Epidermal melanocyte (primary cell): ENCODE measurements around the gene ARMC5.
A peak's percentile ranks its signal among the peaks of the same experiment; 100 is the strongest.
"Not testable (repeated sequence)": the region's sequence is repeated elsewhere in the genome, so short reads cannot be mapped to it uniquely, and the experiment has no call there.

ENCODE experiments used
- DNase-seq: peaks from one replicate; pipeline ENCODE4 v3.0.0; 2011; ENCODE audit warnings: low spot score; ENCODE audit not compliant: insufficient read length

ARMC5 gene, protein sequence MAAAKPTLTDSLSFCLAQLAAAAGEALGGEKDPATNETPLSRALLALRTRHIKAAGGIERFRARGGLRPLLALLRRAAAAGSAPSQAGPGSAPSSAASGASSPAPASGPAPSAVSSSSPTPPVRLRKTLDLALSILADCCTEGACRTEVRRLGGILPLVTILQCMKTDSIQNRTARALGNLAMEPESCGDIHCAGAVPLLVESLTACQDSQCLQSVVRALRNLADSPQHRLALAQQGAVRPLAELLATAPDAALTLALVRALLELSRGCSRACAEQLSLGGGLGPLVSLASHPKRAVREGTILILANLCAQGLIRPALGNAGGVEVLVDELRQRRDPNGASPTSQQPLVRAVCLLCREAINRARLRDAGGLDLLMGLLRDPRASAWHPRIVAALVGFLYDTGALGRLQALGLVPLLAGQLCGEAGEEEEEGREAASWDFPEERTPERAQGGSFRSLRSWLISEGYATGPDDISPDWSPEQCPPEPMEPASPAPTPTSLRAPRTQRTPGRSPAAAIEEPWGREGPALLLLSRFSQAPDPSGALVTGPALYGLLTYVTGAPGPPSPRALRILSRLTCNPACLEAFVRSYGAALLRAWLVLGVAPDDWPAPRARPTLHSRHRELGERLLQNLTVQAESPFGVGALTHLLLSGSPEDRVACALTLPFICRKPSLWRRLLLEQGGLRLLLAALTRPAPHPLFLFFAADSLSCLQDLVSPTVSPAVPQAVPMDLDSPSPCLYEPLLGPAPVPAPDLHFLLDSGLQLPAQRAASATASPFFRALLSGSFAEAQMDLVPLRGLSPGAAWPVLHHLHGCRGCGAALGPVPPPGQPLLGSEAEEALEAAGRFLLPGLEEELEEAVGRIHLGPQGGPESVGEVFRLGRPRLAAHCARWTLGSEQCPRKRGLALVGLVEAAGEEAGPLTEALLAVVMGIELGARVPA

DNA sequence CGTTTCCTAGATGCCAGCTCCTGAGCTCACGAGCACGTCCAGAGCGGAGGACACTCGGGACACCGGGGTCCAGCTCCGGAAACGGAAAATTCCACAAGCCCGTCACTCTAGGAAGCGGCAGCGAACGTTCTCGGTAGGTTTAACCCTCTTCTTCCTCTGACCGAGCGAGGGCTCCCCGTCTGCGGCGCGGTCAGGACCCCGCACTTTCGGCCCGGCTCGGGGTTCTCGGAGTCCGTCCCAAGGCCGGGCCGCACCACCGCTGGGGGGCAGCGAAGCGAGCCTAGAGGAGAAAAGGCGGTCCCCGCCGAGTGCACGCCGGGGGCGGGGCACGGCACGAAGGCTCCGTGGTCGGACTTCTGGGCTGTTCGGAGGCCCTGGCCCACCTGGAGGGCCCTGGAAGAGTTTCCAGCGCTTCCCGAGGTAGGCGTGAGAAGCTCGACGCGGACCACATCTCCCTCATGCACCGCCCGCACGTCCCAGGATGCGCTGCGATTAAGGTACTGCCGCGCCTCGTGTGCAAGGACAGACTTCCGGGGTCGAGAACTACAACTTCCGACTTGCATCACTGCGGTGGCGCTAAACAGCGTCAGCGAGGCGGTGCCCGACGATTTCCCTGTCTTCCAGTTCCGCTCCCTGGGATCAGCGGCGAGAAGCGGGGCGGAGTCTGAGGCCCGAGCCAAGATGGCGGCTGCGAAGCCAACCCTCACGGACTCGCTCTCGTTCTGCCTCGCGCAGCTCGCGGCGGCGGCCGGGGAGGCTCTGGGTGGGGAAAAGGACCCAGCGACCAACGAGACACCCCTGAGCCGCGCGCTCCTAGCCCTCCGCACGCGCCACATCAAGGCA, at the start of gene ARMC5:
TSS of gene ARMC5 (plus strand) at position 658 of the 843 bp plus-strand sequence. CDS start at position 682, 24 bp downstream.
- peak; percentile 83 for DNase-seq

DNA sequence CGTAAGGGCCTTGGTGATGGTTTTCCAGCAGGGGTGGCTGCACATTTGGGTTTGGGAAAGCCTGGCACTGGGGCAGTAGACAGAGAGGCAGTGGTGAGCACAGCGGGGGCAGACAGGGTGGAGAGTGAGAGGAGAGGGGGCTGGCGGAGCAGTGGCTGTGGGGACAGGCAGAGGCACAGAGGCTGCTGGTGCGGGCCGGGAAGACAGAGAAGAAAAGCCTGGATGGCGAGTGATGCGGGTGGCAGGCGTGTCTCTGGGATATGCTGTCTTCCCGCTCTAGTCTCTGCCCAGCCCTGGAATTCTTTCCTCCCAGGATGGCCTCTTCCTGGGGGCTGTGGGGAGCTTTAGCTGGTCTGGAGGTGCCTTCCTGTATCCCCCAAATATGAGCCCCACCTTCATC, 49.2 kb upstream of the ARMC5 start:
- no peak for DNase-seq

DNA sequence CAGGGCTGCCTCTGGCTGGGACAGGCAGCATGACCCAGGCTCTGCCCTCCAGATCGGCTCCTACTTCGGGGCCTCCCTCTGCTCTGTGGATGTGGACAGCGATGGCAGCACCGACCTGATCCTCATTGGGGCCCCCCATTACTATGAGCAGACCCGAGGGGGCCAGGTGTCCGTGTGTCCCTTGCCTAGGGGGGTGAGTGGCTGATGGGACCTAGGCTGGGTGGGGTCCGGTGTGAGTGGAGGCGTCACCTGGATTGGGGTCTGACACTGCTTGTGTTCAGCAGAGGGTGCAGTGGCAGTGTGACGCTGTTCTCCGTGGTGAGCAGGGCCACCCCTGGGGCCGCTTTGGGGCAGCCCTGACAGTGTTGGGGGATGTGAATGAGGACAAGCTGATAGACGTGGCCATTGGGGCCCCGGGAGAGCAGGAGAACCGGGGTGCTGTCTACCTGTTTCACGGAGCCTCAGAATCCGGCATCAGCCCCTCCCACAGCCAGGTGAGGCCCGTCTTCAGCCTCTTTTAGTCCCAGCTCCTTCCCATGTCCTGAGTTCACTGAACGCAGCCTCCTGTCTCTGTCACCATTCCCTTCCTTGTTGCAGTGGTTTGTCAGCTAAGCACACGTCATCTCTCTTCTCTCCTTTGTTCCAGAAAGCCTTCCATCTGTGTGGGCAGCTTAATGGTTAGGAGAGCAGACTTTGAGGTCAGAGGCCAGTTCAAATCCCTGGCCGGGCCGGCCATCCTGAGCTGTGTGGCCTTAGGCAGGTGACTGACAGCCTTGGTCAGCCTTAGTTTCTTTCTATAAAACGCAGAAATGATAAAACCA, 48.1 kb upstream of the ARMC5 start:
- no peak for DNase-seq

DNA sequence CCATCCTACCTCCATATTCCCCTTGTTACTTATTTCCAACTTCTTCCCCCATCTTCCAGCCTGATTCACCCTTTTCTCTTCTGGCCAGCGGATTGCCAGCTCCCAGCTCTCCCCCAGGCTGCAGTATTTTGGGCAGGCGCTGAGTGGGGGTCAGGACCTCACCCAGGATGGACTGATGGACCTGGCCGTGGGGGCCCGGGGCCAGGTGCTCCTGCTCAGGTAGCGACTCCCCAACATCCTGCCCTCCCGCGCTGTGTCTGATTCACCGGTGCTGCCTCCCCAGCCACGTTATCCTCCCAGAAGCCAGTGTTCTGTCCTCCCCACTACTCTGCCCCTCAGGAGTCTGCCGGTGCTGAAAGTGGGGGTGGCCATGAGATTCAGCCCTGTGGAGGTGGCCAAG, 46.6 kb upstream of the ARMC5 start:
- no peak for DNase-seq

DNA sequence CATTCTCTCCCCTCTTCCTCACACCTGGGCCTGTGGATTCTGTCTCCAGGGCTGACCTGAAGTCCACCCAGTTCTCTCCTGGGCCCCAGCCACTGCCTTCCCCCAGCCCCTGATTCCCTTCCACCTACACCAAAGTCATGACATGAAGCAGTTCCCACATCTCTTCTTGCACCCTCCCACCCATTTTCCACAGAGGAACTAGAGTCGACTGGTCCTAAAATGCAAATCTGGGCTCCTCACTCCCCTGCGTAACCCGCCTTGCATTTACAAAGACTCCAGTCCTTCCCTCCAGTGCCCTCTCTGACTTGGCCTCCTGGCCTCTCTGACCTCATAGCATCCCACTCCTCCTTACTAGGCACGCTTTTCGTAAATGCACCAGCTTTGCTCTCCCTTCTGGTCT, 45.9 kb upstream of the ARMC5 start:
- no peak for DNase-seq

DNA sequence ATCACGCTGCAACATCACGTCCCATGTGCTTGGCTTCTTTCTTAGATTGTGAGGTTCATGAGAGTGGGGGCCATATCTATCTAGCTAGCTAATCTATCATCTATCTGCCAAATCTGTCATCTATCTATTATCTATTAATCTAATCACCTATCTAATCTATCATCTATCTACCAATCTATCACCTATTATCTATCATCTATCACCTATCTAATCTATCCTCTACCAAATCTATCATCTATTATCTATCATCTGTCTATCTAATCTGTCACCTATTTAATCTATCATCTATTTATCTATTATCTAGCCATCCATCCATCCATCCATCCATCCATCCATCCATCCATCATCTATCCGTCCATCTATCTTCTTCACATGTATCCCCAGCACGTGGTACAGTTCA, 45.4 kb upstream of the ARMC5 start:
- DNase-seq, result no peak

DNA sequence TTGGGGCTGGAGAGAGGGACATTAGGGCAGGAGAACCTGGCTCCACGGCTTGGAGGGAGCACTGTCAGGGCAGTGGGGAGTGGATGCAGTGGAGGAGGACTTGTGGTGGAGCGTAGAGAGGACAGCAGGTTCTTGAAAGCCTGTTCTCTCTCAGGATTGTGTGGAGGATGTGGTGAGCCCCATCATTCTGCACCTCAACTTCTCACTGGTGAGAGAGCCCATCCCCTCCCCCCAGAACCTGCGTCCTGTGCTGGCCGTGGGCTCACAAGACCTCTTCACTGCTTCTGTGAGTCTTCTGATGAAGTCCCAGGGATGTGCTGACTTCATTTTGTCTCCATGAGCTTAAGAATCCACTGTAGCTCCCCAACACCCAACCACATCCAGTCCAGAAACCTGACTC, 44.6 kb upstream of the ARMC5 start:
- DNase-seq, result no peak

DNA sequence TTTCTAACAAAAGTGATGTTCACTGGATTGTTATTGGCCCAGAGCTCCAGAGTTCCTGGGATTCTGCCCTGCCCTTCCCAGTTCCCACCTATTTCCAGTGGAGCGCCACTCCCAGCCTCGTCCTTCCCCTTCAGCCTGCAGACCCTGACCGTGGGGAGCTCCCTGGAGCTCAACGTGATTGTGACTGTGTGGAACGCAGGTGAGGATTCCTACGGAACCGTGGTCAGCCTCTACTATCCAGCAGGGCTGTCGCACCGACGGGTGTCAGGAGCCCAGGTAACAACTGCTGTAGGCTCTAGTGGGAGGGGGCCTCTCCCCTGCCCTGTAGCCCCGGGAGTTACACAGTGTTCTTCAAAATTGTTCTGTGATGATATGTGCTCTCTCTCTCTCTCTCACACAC, 42.9 kb upstream of the ARMC5 start:
- DNase-seq, result no peak

DNA sequence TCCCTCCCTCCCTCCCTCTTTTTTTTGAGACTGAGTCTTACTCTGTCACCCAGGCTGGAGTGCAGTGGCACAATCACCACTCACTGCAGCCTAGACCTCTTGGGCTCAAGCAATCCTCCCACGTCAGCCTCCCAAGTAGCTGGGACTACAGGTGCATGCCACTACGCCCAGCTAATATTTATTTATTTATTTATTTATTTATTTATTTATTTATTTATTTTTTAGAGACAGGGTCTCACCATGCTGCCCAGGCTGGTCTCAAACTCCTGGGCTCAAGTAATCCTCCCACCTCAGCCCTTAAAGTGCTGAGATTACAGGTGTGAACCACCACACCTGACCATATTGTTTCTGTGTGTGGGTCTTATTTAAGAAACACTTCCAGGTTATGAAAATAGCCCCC, 42.3 kb upstream of the ARMC5 start:
- not testable (repeated sequence) for DNase-seq

DNA sequence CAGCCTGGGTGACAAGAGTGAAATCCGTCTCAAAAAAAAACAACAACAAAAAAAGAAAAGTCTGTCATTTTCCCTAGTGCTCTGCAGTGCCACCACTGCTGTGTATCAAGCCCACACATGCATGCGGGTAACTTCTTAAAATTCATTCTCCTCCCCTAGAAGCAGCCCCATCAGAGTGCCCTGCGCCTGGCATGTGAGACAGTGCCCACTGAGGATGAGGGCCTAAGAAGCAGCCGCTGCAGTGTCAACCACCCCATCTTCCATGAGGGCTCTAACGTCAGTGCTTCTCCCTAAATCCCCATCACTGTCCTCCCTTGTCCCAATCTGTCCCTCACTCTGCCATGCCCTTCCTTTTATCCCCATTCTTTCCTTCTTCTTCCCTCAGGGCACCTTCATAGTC, 41.4 kb upstream of the ARMC5 start:
- DNase-seq, result no peak

DNA sequence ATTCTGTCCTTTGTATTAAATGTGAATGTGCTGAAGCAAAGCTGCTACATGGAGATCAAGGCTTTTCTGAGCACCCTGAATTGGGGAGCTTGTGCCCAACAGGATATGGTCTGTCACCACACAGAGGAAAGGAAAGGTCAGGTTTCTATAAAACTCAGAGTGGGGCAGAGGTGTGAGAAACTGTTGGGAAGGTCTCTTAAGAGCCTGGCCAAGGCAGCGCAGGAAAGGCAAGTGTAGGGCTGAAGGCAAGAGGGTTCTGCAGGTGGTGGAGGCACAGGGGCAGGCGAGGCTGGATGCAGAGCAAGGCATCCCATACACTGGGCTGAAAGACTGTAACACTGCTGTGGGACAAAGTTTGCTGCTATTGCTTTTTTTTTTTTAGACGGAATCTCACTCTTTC, 39.3 kb upstream of the ARMC5 start:
- DNase-seq, result no peak

DNA sequence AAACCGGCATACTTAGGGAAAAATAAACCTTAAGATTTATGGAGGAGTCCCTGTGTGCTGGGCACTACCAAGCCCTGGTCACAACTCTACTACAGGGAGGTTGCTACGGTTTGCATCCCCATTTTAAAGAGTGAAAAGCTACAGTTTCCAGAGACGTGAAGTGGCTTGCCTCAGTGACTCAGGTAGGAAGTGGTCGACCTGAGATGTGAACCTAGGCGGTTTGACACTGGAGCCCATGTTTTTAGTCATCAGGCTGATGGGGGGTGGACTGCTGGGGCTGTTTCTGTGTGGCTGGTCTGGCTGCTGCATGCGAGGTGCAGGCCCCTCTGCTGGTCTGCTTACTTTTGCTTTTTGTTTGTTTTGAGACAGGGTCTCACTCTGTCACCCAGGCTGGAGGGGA, 37.7 kb upstream of the ARMC5 start:
- no peak for DNase-seq

DNA sequence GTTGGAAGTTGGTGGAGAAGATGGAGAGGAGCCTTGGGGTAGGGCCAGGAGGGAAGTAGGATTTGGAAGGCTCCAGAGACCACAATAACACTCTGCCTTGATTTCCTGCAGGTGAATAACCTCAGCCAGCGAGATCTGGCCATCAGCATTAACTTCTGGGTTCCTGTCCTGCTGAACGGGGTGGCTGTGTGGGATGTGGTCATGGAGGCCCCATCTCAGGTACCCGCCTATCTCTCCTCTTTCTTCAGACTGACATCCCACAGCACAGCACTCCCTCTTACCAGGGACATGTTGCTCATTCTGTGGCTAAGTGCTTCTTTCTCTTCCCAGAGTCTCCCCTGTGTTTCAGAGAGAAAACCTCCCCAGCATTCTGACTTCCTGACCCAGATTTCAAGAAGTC, 36.1 kb upstream of the ARMC5 start:
- no peak for DNase-seq

DNA sequence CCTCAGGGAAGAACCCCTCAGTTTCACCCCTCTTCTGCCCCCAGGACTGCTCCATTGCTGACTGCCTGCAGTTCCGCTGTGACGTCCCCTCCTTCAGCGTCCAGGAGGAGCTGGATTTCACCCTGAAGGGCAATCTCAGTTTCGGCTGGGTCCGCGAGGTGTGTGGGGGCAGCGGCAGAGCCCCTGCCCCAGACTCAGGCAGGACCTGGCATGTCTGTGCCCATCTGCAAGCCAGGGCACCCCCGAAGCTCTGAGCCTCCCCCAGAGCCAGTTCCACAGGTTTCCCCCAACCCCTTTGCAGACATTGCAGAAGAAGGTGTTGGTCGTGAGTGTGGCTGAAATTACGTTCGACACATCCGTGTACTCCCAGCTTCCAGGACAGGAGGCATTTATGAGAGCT, 35.5 kb upstream of the ARMC5 start:
- no peak for DNase-seq

DNA sequence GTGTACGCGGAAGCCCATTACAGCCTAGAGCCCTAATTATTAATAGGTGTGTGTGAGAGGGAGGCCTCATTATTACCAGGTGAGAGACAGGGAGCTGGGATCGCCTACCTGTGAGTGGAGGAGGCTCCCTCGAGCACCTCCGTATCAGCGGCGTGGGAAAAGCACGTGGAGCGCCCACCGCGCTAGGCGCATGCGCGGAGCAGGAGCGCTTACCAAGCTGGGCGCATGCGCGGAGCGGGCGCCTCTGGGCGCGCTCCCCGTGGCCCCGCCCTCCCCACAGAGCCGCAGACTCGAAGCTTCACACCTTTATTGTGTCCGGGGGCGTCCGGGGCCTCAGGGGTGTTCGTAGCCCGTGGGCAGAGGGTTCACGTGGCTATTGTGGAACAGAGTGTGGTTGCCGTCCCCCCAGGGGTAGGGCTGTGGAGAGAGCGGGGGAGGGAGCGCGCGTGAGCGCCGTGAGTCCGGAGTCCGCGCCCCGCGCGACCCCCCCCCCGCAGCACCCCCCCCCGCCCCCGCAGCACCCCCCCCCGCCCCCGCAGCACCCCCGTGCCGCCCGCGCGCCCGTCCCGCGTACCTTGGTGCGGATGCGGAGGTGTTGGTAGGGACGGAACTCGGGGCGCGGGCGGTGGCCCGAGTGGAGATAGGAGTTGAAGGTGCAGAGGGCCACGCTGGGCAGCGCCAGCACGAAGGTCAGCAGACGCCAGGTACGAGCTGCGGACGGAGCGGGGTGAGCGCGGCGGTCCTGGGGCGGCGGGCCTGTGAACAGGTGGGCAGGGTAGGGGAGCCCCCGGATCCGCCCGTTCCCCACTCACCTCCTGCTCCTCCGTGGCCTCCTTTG, 31.6 kb upstream of the ARMC5 start:
- DNase-seq, result peak; percentile 74

DNA sequence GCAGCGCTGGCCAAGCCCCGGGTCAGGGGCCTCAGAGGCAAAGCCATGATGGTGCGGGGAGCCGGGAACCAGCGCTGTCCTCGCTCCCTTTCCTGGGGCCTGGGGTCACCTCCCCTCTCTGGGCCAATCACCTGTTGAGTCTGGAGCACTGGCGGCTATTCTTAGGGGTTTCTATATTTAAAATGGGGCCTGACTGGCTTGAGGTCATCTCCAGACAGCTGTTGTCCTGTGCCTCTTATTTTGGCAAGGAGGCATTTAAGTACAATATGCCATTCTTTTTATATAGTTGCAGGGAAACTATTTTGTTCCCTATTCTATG, 31.1 kb upstream of the ARMC5 start, which contains the start of gene COX6A2:
TSS of gene COX6A2 (minus strand) at position 82 of the 319 bp plus-strand sequence. CDS start at position 47, 35 bp downstream.
- DNase-seq, result no peak

DNA sequence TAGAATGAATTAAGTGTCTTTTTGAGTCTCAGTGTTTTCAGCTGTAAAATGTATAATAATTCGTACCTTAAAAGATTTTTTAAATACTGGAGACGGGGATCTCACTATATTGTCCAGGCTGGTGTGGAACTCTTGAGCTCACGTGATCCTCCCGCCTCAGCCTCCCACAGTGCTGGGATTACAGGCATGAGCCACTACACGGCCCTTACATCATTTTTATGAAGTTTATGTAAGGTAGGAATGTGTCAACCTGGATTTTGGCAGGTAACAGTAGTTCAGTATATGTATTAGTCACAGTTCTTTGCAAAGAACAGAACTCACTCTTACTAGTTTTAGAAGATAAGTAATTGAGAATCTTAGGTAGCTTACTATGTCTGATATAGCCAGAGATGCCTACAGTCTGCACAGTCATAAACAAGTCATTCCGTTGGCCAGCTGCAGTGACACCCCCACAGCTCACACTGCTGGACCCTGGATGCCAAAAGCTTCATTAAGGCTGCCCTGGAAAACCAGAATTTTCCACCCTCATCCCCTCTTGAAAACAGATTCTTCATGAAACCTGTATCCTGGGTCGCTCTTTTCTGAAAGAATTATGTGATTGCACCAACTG, 30.6 kb upstream of the ARMC5 start:
- DNase-seq, result no peak

DNA sequence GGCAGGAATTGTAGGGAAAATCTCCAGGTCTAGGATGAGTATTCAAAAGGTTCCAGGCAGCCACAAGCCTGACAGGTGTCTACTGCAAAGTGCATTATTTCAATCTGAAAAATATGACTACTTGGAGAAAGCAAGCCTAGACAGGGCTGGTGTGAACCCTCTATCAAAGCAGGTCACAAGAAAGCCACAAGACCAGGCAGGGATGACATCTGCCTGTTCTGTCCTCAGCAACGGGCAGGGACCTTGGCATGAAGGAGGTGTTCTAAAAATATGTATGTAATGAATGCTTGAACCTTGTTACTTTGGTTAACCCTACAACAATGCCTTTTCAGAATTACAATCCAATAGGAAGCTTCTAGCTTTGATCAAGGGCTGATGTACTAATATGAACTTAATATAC, 30.0 kb upstream of the ARMC5 start:
- no peak for DNase-seq

DNA sequence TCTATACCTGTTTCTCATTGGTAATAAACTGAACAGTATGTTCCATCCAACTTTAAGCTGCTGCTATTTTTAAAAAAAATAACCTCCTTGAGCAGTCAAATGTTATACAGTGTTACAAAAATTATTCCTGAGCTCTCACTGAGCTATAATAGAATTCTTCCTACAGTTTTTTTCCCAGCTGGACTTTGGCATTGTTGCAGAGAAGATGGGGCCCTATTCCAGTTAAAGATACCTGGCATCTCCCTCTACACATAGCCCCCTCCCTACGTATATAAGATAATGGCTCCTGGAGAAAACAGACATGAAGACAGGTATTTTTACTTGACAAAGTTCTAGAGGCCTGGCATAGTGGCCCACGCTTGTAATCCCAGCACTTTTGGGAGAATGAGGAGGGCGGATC, 29.5 kb upstream of the ARMC5 start:
- no peak for DNase-seq
